Erythroblast (primary cell): ENCODE measurements around the gene ZNF474.

Experiments used
- GATA1 ChIP-seq: IDR thresholded peaks from 2 replicates; pipeline ENCODE4 v1.6.1; 2011; ENCODE audit warnings: low read depth, mild to moderate bottlenecking, control low read depth, low read length, moderate library complexity
- POLR2A ChIP-seq: IDR thresholded peaks from 2 replicates; pipeline ENCODE4 v1.6.1; 2011; ENCODE audit warnings: mild to moderate bottlenecking, low read length

DNA sequence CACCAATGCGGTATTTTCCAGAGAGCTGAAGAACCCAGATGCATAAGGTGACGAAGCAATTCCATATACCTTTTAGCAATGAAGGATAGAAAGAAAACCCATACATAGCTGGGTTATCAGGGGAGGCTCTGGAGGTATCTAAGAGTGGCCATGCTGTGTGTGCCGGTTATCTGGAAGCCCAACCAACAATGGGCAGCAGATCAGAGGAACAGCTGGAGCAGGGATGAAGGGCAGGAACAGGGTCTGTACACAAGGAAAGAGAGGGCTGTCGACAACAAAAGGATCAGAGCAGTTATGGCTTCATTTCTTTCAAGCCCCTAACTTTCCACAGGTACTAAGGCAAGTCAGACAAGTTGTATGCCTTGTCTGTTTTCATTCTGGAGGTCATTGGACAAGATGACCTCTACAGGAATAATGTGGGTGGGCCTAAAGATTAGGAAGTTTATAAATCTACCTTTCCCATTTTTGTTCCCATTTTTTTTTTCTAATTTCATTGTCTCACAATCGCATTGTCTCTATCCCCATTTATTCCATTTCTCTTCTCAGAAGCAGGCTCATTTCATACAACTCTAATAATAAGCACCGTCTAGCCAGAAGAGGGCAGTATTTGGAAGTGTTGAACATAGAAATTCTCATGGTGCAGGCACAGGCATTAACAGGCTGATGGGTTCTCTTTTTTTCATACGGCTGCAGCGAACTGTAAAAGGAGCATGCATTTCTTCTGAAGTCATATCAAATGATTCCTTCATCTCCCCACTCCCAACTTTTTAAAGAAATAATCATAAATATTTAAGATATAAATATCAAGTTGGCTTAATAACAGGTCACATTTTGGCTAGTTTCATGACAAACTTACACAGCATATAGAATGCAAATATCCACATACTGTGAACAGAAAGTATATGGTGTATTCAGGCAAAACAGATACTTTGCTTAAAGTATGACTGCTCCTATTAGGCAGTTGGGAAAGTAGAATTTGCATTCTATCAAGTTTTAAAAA, 63.5 kb downstream of the ZNF474 start:
- TF ChIP-seq POLR2A (no peak), GATA1 (no peak)
